Measurements from ENCODE around the gene SEL1L. TPM values are rescaled to one million over a fixed set of nuclear protein-coding genes. Genes with fewer than 3 reads are reported as not detected.

Gene SEL1L
- total RNA-seq, 2 donors from 2014 or later, result 42.2 to 81.4 TPM

GRCh38 chr14:81511111-81511904, 22.3 kb downstream of the SEL1L start:
- Histone ChIP-seq H3K4me3 (no peak overlapping the region), H3K9me3 (no peaks in the 10 kb centered on the region), H3K27ac (peak overlapping the region in 1 of 2 donors; percentile 3), H3K36me3 (no peaks in the 10 kb centered on the region), H3K27me3 (replicated peaks; ENCODE audit: insufficient read depth) (no peaks in the 10 kb centered on the region), H3K4me1 (replicated peaks) (peaks cover 3% of the 10 kb centered on the region)
- WGBS, result 56% methylated on average over 6 of the region's 6 CpGs
- intact Hi-C loops (cut with DNase I), result no loop called here
- TF ChIP-seq CTCF (IDR thresholded peaks at IDR 0.05), result no peak
- no peak for TF ChIP-seq POLR2A (IDR thresholded peaks at IDR 0.05)
- no peak for TF ChIP-seq POLR2AphosphoS5 (IDR thresholded peaks at IDR 0.05)
- no peak for DNase-seq (ENCODE audit: low spot score)

- no peaks in the 10 kb centered on the region for H3K9me3 ChIP-seq
- no peaks in the 10 kb centered on the region for H3K36me3 ChIP-seq
- intact Hi-C loops (cut with DNase I), result no loop called here
- TF ChIP-seq POLR2A (IDR thresholded peaks at IDR 0.05), result no peak
- peak; percentile 45 for TF ChIP-seq POLR2AphosphoS5 (IDR thresholded peaks at IDR 0.05)
- peak overlapping the region; percentile 55 to 57 for H3K27ac ChIP-seq
- H3K27me3 ChIP-seq (replicated peaks; ENCODE audit: insufficient read depth), result no peaks in the 10 kb centered on the region
- no peak overlapping the region for H3K4me3 ChIP-seq
- H3K4me1 ChIP-seq (replicated peaks), result no peaks in the 10 kb centered on the region
- DNase-seq (ENCODE audit: low spot score), result no peak
- WGBS, result 14% methylated on average over 6 of the region's 6 CpGs
Observed at GRCh38 chr14:81509838-81510452, 23.7 kb downstream of the SEL1L start.

GRCh38 chr14:81509321-81509720, 24.3 kb downstream of the SEL1L start:
- TF ChIP-seq POLR2A (IDR thresholded peaks at IDR 0.05) (no peak), POLR2AphosphoS5 (IDR thresholded peaks at IDR 0.05) (no peak)

GRCh38 chr14:81506487-81506886, 27.2 kb downstream of the SEL1L start:
- no peaks in the 10 kb centered on the region for H3K27me3 ChIP-seq (replicated peaks; ENCODE audit: insufficient read depth)
- TF ChIP-seq POLR2A (IDR thresholded peaks at IDR 0.05) (no peak), CTCF (IDR thresholded peaks at IDR 0.05) (no peak), POLR2AphosphoS5 (IDR thresholded peaks at IDR 0.05) (no peak)
- H3K36me3 ChIP-seq, result no peaks in the 10 kb centered on the region
- no peak overlapping the region for H3K27ac ChIP-seq
- H3K4me1 ChIP-seq (replicated peaks), result no peaks in the 10 kb centered on the region
- H3K4me3 ChIP-seq, result no peak overlapping the region
- H3K9me3 ChIP-seq, result no peaks in the 10 kb centered on the region
- DNase-seq (ENCODE audit: low spot score), result no peak
- intact Hi-C loops (cut with DNase I), result no loop called here

More at GRCh38 chr14:81509321-81509720, 24.3 kb downstream of the SEL1L start:
- no peaks in the 10 kb centered on the region for H3K9me3 ChIP-seq
- intact Hi-C loops (cut with DNase I), result no loop called here
- no peaks in the 10 kb centered on the region for H3K36me3 ChIP-seq
- H3K4me3 ChIP-seq, result no peak overlapping the region
- H3K27me3 ChIP-seq (replicated peaks; ENCODE audit: insufficient read depth), result no peaks in the 10 kb centered on the region
- H3K27ac ChIP-seq, result peak overlapping the region in 1 of 2 donors; percentile 55
- 54% methylated on average over 5 of the region's 5 CpGs for WGBS
- no peak for DNase-seq (ENCODE audit: low spot score)
- no peaks in the 10 kb centered on the region for H3K4me1 ChIP-seq (replicated peaks)

- 99% methylated on average over 2 of the region's 2 CpGs for WGBS
- Histone ChIP-seq H3K4me1 (replicated peaks) (no peaks in the 10 kb centered on the region), H3K27me3 (replicated peaks; ENCODE audit: insufficient read depth) (no peaks in the 10 kb centered on the region), H3K36me3 (no peaks in the 10 kb centered on the region), H3K27ac (no peak overlapping the region), H3K4me3 (no peak overlapping the region), H3K9me3 (no peaks in the 10 kb centered on the region)
- no peak for DNase-seq (ENCODE audit: low spot score)
- intact Hi-C loops (cut with DNase I), result no loop called here
- TF ChIP-seq POLR2AphosphoS5 (IDR thresholded peaks at IDR 0.05) (no peak), CTCF (IDR thresholded peaks at IDR 0.05) (no peak), POLR2A (IDR thresholded peaks at IDR 0.05) (no peak)
Observed at GRCh38 chr14:81504864-81505263, 28.8 kb downstream of the SEL1L start.
